Esophagus muscularis mucosa (tissue), 3 donors: Measurements from ENCODE around the gene CCDC92B.

Source experiments
- POLR2A ChIP-seq: fragments of 450-650 bp; IDR thresholded peaks from one replicate; pipeline ENCODE4 v1.6.1; 2017; ENCODE audit warnings: antibody characterized with exemption, moderate library complexity, mild to moderate bottlenecking, low read depth
- POLR2AphosphoS5 ChIP-seq, 2 donors: sonication (generic); formaldehyde crosslinking; IDR thresholded peaks; one replicate each; pipeline ENCODE4 v1.6.1; 2017; ENCODE audit warnings: antibody characterized with exemption in 2 of 2
- TF ChIP-seq, protein P1 (sequence below), 3 experiments: fragments of 200-600 bp in 2 of 3; fragments of 450-650 bp in 1 of 3; sonication (generic) in 2 of 3; IDR thresholded peaks; one replicate each; pipeline ENCODE4 v1.5.1; 2017 to 2019; ENCODE audit warnings: antibody characterized with exemption in 3 of 3, mild to moderate bottlenecking in 2 of 3, moderate library complexity in 1 of 3

DNA sequence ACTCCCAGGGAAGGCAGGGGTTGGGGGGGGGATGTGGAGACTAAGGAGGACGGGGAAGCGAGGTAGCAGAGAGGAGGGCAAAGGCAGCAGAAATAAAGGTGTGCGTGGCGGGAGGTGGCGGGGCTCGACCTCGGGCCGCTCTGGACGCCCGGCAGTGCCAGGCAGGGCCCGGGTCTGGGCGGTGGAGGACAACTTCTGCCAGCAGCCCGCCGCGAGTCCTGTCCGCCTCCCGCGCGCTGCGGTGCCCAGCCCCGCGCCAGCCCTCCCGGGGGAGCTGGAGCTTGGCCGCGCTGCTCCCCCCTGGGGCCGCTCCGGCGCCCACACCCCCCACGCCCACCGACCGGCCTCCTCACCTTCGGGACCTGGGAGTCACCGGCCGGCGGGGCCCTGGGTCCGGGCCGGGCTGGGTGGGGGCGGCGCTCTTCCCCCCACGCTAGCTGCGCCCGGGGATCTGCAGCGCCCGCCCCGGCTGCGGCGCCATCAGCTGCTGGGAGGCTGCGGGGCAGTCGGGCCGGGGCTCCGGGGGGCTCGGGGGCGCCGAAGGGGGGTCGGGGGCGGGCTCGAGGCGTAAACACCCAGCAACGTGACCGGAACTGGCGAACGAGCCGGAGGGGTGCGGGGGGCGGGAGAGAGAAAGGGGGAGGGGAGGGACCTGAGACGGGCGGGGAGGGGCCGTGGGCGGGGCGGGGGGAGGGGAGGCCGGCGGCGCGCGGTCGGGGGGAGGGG, at the start of gene CCDC92B:
- TF ChIP-seq POLR2A: no peak
- TF ChIP-seq, protein P1, sequence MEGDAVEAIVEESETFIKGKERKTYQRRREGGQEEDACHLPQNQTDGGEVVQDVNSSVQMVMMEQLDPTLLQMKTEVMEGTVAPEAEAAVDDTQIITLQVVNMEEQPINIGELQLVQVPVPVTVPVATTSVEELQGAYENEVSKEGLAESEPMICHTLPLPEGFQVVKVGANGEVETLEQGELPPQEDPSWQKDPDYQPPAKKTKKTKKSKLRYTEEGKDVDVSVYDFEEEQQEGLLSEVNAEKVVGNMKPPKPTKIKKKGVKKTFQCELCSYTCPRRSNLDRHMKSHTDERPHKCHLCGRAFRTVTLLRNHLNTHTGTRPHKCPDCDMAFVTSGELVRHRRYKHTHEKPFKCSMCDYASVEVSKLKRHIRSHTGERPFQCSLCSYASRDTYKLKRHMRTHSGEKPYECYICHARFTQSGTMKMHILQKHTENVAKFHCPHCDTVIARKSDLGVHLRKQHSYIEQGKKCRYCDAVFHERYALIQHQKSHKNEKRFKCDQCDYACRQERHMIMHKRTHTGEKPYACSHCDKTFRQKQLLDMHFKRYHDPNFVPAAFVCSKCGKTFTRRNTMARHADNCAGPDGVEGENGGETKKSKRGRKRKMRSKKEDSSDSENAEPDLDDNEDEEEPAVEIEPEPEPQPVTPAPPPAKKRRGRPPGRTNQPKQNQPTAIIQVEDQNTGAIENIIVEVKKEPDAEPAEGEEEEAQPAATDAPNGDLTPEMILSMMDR (IDR thresholded peaks at IDR 0.05): no peak
- TF ChIP-seq POLR2AphosphoS5 (IDR thresholded peaks at IDR 0.05): no peak
